ENCODE data around the gene MAD1L1. TPM values are rescaled to one million over a fixed set of nuclear protein-coding genes. Genes with fewer than 3 reads are reported as not detected.

Gene MAD1L1
- total RNA-seq, 2 donors from 2014 or later: 51.2 to 63.8 TPM

DNA sequence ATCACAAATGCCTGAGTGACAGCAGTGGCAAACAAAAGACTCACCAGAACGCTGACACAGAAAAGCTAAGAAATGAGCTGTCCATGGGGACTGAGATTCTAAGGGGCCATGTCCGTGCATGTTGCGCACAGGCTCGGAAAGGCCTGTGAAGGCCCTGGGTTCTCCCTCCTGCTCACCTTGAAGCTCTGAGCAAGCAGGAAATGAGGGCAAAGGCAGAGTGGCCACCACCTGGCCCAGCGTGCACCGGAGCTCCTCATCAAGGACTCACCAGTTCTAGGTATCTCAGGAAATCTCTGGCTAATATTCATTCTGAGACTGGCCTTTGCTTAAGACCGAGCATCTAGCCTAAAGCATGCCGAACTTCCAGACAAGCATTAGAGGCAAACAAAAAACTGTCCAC, 52.7 kb downstream of the MAD1L1 start:
- Mint-ChIP-seq H3K4me3 (no peak overlapping the region), H3K36me3 (ENCODE audit: insufficient read depth in 2 of 2) (peaks cover 1 to 5% of the 10 kb centered on the region in 2 donors)

GRCh38 chr7:2175514-2175913, 57.2 kb downstream of the MAD1L1 start:
- Mint-ChIP-seq H3K4me1 (ENCODE audit: low read depth) (no peaks in the 10 kb centered on the region), H3K27ac (no peak overlapping the region), H3K27me3 (ENCODE audit: low read depth) (no peaks in the 10 kb centered on the region), H3K4me3 (no peak overlapping the region), H3K36me3 (ENCODE audit: insufficient read depth in 2 of 2) (no peaks in the 10 kb centered on the region), H3K9me3 (no peaks in the 10 kb centered on the region)
- no peak for ATAC-seq (replicated peaks in 1 of 2)
- DNase-seq: no peak

More for the DNA sequence above, 52.7 kb downstream of the MAD1L1 start:
- no peaks in the 10 kb centered on the region for H3K27me3 Mint-ChIP-seq (ENCODE audit: low read depth)
- DNase-seq: no peak
- H3K4me1 Mint-ChIP-seq (ENCODE audit: low read depth): peaks cover 7% of the 10 kb centered on the region
- ATAC-seq (replicated peaks in 1 of 2): no peak
- H3K27ac Mint-ChIP-seq: no peak overlapping the region
- H3K9me3 Mint-ChIP-seq: no peaks in the 10 kb centered on the region

DNA sequence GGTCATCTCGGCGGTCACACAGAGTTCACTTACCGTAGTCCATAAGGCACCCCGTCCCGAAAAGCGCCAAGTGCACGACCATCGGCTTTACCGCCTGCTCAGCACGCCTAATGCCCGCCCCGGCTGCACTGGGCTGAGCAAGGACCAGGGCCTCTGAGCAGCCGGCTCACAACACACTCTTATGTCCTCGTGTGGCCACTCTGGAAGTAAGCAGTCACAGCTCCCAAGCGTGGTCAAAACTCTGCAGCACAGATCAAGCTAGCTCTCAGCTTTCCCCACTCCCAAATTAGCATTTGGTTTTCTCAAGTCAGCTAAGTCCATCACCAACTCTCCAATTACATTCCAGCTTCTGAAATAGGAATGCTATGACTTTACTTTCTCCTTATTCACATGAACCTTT, 57.7 kb downstream of the MAD1L1 start:
- H3K27me3 Mint-ChIP-seq (ENCODE audit: low read depth): no peaks in the 10 kb centered on the region
- no peak for DNase-seq
- no peak for ATAC-seq (replicated peaks in 1 of 2)
- H3K9me3 Mint-ChIP-seq: no peaks in the 10 kb centered on the region
- no peak overlapping the region for H3K4me3 Mint-ChIP-seq
- H3K36me3 Mint-ChIP-seq (ENCODE audit: insufficient read depth in 2 of 2): no peaks in the 10 kb centered on the region
- no peaks in the 10 kb centered on the region for H3K4me1 Mint-ChIP-seq (ENCODE audit: low read depth)
- H3K27ac Mint-ChIP-seq: no peak overlapping the region

DNA sequence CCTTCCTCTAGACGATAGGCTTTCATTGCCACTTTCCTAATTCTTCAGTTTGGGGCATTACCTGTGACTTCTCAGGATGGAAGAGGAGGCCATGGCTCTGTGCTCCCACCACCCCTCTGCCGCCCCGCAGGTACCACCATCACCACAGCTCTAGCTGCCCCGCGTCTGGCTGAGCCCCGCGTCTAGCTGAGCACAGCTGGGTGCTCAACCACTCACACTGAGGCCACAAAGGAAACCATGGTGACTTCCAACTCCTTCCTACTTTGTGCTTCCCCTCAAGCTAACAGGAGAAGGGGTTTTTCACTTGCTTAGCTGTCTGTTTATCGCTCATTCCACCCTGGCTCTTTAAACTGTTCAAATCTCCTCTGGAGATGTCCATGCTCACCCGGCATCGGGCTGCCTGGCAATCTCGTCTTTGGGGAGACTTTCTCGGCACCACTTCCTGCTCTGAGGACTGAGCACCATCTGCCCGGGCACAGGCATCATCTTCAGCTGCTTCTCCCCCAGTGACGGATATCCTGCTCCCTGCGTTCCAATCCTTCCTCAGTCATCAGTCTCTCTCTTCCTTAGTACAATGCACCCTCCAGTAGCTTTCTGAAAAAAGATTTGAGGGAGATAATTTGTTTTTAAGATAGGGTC, 59.4 kb downstream of the MAD1L1 start:
- Mint-ChIP-seq H3K27me3 (ENCODE audit: low read depth) (no peaks in the 10 kb centered on the region), H3K4me1 (ENCODE audit: low read depth) (peaks cover 1% of the 10 kb centered on the region), H3K9me3 (no peaks in the 10 kb centered on the region), H3K4me3 (no peak overlapping the region), H3K36me3 (ENCODE audit: insufficient read depth in 2 of 2) (no peaks in the 10 kb centered on the region), H3K27ac (no peak overlapping the region)
- no peak for ATAC-seq (replicated peaks in 1 of 2)
- DNase-seq: no peak

- H3K27me3 Mint-ChIP-seq (ENCODE audit: low read depth): no peaks in the 10 kb centered on the region
- H3K4me1 Mint-ChIP-seq (ENCODE audit: low read depth): peaks cover 4% of the 10 kb centered on the region
- ATAC-seq (replicated peaks in 1 of 2): no peak
- H3K27ac Mint-ChIP-seq: no peak overlapping the region
- no peak for DNase-seq
- H3K4me3 Mint-ChIP-seq: no peak overlapping the region
- H3K9me3 Mint-ChIP-seq: no peaks in the 10 kb centered on the region
- no peaks in the 10 kb centered on the region for H3K36me3 Mint-ChIP-seq (ENCODE audit: insufficient read depth in 2 of 2)
Observed at GRCh38 chr7:2172311-2173188, 60.2 kb downstream of the MAD1L1 start.

GRCh38 chr7:2171855-2172254, 60.9 kb downstream of the MAD1L1 start:
- H3K27ac Mint-ChIP-seq: no peak overlapping the region
- no peak for DNase-seq

GRCh38 chr7:2170576-2171521, 61.9 kb downstream of the MAD1L1 start:
- Mint-ChIP-seq H3K9me3 (no peaks in the 10 kb centered on the region), H3K36me3 (ENCODE audit: insufficient read depth in 2 of 2) (no peaks in the 10 kb centered on the region), H3K27ac (no peak overlapping the region), H3K4me1 (ENCODE audit: low read depth) (peaks cover 4% of the 10 kb centered on the region), H3K27me3 (ENCODE audit: low read depth) (no peaks in the 10 kb centered on the region), H3K4me3 (no peak overlapping the region)
- no peak for ATAC-seq (replicated peaks in 1 of 2)
- DNase-seq: no peak

More at GRCh38 chr7:2171855-2172254, 60.9 kb downstream of the MAD1L1 start:
- Mint-ChIP-seq H3K27me3 (ENCODE audit: low read depth) (no peaks in the 10 kb centered on the region), H3K9me3 (no peaks in the 10 kb centered on the region), H3K4me1 (ENCODE audit: low read depth) (peaks cover 4% of the 10 kb centered on the region), H3K36me3 (ENCODE audit: insufficient read depth in 2 of 2) (no peaks in the 10 kb centered on the region), H3K4me3 (no peak overlapping the region)
- ATAC-seq (replicated peaks in 1 of 2): no peak

GRCh38 chr7:2169923-2170575, 62.7 kb downstream of the MAD1L1 start:
- H3K27me3 Mint-ChIP-seq (ENCODE audit: low read depth): no peaks in the 10 kb centered on the region
- DNase-seq (no peak), ATAC-seq (replicated peaks in 1 of 2) (no peak)
- no peak overlapping the region for H3K27ac Mint-ChIP-seq
- H3K36me3 Mint-ChIP-seq (ENCODE audit: insufficient read depth in 2 of 2): peaks cover 0 to 1% of the 10 kb centered on the region in 2 donors
- H3K4me3 Mint-ChIP-seq: no peak overlapping the region
- H3K9me3 Mint-ChIP-seq: no peaks in the 10 kb centered on the region
- H3K4me1 Mint-ChIP-seq (ENCODE audit: low read depth): peaks cover 4% of the 10 kb centered on the region

- no peak for DNase-seq
Observed at GRCh38 chr7:2168615-2169311, 64.0 kb downstream of the MAD1L1 start.

DNA sequence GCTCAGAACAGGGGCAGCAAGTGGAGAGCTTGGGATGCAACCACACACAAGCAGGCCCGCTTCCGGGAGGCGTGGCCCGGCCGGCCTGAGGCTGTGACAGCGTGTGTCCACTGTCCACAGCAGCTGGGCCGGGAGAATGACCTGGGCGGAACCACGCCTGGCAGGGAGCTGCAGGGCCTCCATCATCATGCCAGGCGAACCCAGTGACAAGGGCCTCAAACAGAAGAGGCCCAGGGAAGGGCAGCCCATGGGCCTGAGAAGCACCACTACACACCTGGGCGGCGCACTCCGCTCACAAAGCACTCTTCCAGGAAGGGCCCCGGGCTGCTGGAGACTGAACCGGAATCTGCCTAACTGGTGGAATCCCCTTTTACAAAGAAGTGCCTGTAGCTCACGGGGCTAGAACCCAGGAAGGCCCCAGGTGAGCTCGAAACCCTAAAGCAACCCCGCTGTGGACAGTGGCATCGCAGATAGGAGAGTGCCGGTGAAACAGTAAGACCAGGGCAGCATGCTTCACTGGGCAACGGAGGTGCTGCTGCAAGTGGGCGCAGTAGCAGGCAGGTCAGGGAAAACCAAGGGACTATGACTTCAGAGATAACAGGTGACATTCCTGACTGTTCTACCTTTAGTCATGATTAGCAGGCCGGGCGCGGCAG, 66.0 kb downstream of the MAD1L1 start:
- no peak for ATAC-seq (replicated peaks in 1 of 2)
- no peak for DNase-seq
- H3K4me1 Mint-ChIP-seq (ENCODE audit: low read depth): peaks cover 4% of the 10 kb centered on the region
- H3K27ac Mint-ChIP-seq: no peak overlapping the region
- H3K36me3 Mint-ChIP-seq (ENCODE audit: insufficient read depth in 2 of 2): peaks cover 0 to 1% of the 10 kb centered on the region in 2 donors
- no peaks in the 10 kb centered on the region for H3K27me3 Mint-ChIP-seq (ENCODE audit: low read depth)
- H3K9me3 Mint-ChIP-seq: no peaks in the 10 kb centered on the region
- no peak overlapping the region for H3K4me3 Mint-ChIP-seq

More at GRCh38 chr7:2168615-2169311, 64.0 kb downstream of the MAD1L1 start:
- H3K36me3 Mint-ChIP-seq (ENCODE audit: insufficient read depth in 2 of 2): peaks cover 0 to 1% of the 10 kb centered on the region in 2 donors
- H3K4me3 Mint-ChIP-seq: no peak overlapping the region
- no peak overlapping the region for H3K27ac Mint-ChIP-seq
- no peaks in the 10 kb centered on the region for H3K9me3 Mint-ChIP-seq
- H3K4me1 Mint-ChIP-seq (ENCODE audit: low read depth): peaks cover 4% of the 10 kb centered on the region
- H3K27me3 Mint-ChIP-seq (ENCODE audit: low read depth): no peaks in the 10 kb centered on the region
- ATAC-seq (replicated peaks in 1 of 2): no peak

- no peaks in the 10 kb centered on the region for H3K9me3 Mint-ChIP-seq
- no peak for DNase-seq
- peaks cover 0 to 1% of the 10 kb centered on the region in 2 donors for H3K36me3 Mint-ChIP-seq (ENCODE audit: insufficient read depth in 2 of 2)
- no peak for ATAC-seq (replicated peaks in 1 of 2)
- H3K4me1 Mint-ChIP-seq (ENCODE audit: low read depth): peaks cover 4% of the 10 kb centered on the region
- no peaks in the 10 kb centered on the region for H3K27me3 Mint-ChIP-seq (ENCODE audit: low read depth)
- no peak overlapping the region for H3K4me3 Mint-ChIP-seq
- no peak overlapping the region for H3K27ac Mint-ChIP-seq
Observed at GRCh38 chr7:2165610-2166594, 66.8 kb downstream of the MAD1L1 start.

Data from activated T-cell treated with anti-CD3 and anti-CD28 coated beads, Interleukin-2, amount 50 U/mL, for 72 hours (primary cell).